Measurements from ENCODE around the gene NFATC2. TPM values are rescaled to one million over a fixed set of nuclear protein-coding genes. Genes with fewer than 3 reads are reported as not detected.

NFATC2 gene
- total RNA-seq, 1 experiment from 2014 or later, result 0.61 TPM

DNA sequence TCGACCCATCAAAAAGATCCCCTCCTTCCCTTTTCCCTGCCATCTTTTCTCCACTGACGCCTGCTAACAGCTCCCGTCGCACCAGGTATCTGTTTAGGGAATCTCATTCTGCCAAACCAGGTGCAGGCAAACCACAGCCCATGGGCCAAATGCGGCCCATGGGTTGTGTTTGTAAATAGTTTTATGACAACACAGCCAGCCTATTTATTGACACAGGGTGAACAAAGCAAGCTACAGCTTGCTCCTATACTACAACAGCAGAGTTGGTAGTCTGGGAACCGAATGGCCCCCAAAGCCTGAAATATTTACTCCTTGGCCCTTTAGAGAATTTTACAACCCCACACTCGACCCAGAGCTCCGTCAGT, 16.4 kb downstream of the NFATC2 start:
- TF ChIP-seq, protein P1, sequence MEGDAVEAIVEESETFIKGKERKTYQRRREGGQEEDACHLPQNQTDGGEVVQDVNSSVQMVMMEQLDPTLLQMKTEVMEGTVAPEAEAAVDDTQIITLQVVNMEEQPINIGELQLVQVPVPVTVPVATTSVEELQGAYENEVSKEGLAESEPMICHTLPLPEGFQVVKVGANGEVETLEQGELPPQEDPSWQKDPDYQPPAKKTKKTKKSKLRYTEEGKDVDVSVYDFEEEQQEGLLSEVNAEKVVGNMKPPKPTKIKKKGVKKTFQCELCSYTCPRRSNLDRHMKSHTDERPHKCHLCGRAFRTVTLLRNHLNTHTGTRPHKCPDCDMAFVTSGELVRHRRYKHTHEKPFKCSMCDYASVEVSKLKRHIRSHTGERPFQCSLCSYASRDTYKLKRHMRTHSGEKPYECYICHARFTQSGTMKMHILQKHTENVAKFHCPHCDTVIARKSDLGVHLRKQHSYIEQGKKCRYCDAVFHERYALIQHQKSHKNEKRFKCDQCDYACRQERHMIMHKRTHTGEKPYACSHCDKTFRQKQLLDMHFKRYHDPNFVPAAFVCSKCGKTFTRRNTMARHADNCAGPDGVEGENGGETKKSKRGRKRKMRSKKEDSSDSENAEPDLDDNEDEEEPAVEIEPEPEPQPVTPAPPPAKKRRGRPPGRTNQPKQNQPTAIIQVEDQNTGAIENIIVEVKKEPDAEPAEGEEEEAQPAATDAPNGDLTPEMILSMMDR (conservative IDR thresholded peaks at IDR 0.05), result no peak
- H3K4me1 ChIP-seq (ENCODE audit: insufficient read depth, low read length), result no peaks in the 10 kb centered on the region
- H3K56ac ChIP-seq (ENCODE audit: insufficient read length, low read depth, low read length), result no peak overlapping the region
- H2AK5ac ChIP-seq (ENCODE audit: insufficient read length, low read length), result no peak overlapping the region
- H3K23me2 ChIP-seq (ENCODE audit: insufficient read length, low read depth, low read length, poor library complexity, severe bottlenecking), result peaks cover 3% of the 10 kb centered on the region
- no peak overlapping the region for H2BK120ac ChIP-seq (ENCODE audit: low read depth, low read length, poor library complexity, severe bottlenecking)
- Mint-ChIP-seq H3K36me3 (ENCODE audit: insufficient read depth in 1 of 3, low read depth in 3 of 3) (no peaks in the 10 kb centered on the region), H3K4me3 (no peak overlapping the region), H3K27me3 (ENCODE audit: low read depth) (no peaks in the 10 kb centered on the region), H3K27ac (peak overlapping the region in 1 of 3 experiments; percentile 78; a peak in 2 of 7 replicates), H3K9me3 (no peaks in the 10 kb centered on the region), H3K4me1 (peaks cover 3 to 6% of the 10 kb centered on the region in 2 experiments)
- H3K27ac ChIP-seq (ENCODE audit: insufficient read length, low read depth, low read length), result no peak overlapping the region
- no peaks in the 10 kb centered on the region for H3K9me3 ChIP-seq (ENCODE audit: control insufficient read depth, low read depth, low read length)
- H4K91ac ChIP-seq (ENCODE audit: insufficient read length, low read depth, low read length), result no peak overlapping the region
- H3K79me2 ChIP-seq (ENCODE audit: insufficient read depth, low read length), result no peaks in the 10 kb centered on the region
- H4K8ac ChIP-seq (replicated peaks; ENCODE audit: insufficient read length, low read depth, low read length), result no peak overlapping the region
- H3K27me3 ChIP-seq (ENCODE audit: insufficient read depth, low read length), result no peaks in the 10 kb centered on the region
- no peak for DNase-seq
- H3K4me2 ChIP-seq (ENCODE audit: insufficient read depth, insufficient read length, low read length), result no peak overlapping the region
- no peak overlapping the region for H4K5ac ChIP-seq (ENCODE audit: insufficient read length, low read depth, low read length)
- no peak overlapping the region for H2AFZ ChIP-seq (ENCODE audit: low read length)
- H2BK15ac ChIP-seq (ENCODE audit: low read depth, low read length), result no peak overlapping the region
- H3T11ph ChIP-seq (ENCODE audit: low read length), result no peak overlapping the region
- no peak overlapping the region for H3K23ac ChIP-seq (ENCODE audit: insufficient read length, low read depth, low read length)
- no peaks in the 10 kb centered on the region for H4K20me1 ChIP-seq (ENCODE audit: control insufficient read depth, insufficient read depth, insufficient read length)
- H3K9ac ChIP-seq (ENCODE audit: extremely low read depth, insufficient read length, low read length), result no peak overlapping the region
- no peak overlapping the region for H3K4ac ChIP-seq (ENCODE audit: low read depth, low read length)
- H3K79me1 ChIP-seq (ENCODE audit: insufficient read depth, low read depth, low read length, poor library complexity, severe bottlenecking), result no peaks in the 10 kb centered on the region
- H3K18ac ChIP-seq (ENCODE audit: insufficient read length, low read depth, low read length), result no peak overlapping the region
- WGBS (ENCODE audit: extremely low coverage, insufficient read length, low lambda C conversion rate), result no CpG with 5 or more reads among the region's 8 CpGs
- no peak overlapping the region for H2BK12ac ChIP-seq (ENCODE audit: insufficient read length, low read depth, low read length)
- 0 out of 2 replicates have a peak overlapping the region, but pooled peaks have one; percentile 16 for H3K14ac ChIP-seq (ENCODE audit: insufficient read depth, low read length)
- no peak overlapping the region for H2BK5ac ChIP-seq (ENCODE audit: insufficient read length, low read length)
- no peak overlapping the region for H2BK20ac ChIP-seq (ENCODE audit: low read depth, low read length, poor library complexity, severe bottlenecking)
